SK-N-SH (cell line): ENCODE data around the gene PDE6G. TPM values are rescaled to one million over a fixed set of nuclear protein-coding genes. Genes with fewer than 3 reads are reported as not detected.

ENCODE experiments used
- CTCF ChIP-seq: fragments of 200-600 bp; sonication (generic); IDR thresholded peaks from 2 replicates; pipeline ENCODE4 v1.6.1; 2017; ENCODE audit warnings: antibody characterized with exemption, mild to moderate bottlenecking, moderate library complexity
- ELF1 ChIP-seq: IDR thresholded peaks from 2 replicates; pipeline ENCODE4 v1.4.0; 2012
- EP300 ChIP-seq, 2 experiments: IDR thresholded peaks; 2 replicates each; pipeline versions ENCODE4 v1.4.0 to v1.6.1; 2012; ENCODE audit warnings: borderline replicate concordance in 1 of 2, low read depth in 1 of 2, low read length in 1 of 2
- EZH2phosphoT487 ChIP-seq: fragments of 200-600 bp; sonication (generic); IDR thresholded peaks from 2 replicates; pipeline ENCODE4 v1.6.1; 2017; ENCODE audit warnings: low read depth, mixed run types, mild to moderate bottlenecking, antibody characterized with exemption, moderate library complexity, borderline replicate concordance
- FOSL2 ChIP-seq: IDR thresholded peaks from 2 replicates; pipeline ENCODE4 v1.4.0; 2012; ENCODE audit warnings: low read depth, mild to moderate bottlenecking, moderate library complexity, borderline replicate concordance
- FOXJ3 ChIP-seq: sonication (generic); formaldehyde crosslinking; IDR thresholded peaks from 2 replicates; pipeline ENCODE4 v1.5.1; 2020; ENCODE audit warnings: mild to moderate bottlenecking, missing genetic modification reagents
- GABPA ChIP-seq: IDR thresholded peaks from 2 replicates; pipeline ENCODE4 v1.4.0; 2012; ENCODE audit warnings: low read depth, mild to moderate bottlenecking
- GATA2 ChIP-seq: sonication (generic); formaldehyde crosslinking; IDR thresholded peaks from 2 replicates; pipeline ENCODE4 v1.5.0; 2020; ENCODE audit warnings: mild to moderate bottlenecking, missing genetic modification reagents
- JUND ChIP-seq: IDR thresholded peaks from 2 replicates; pipeline ENCODE4 v1.4.0; 2012
- MXI1 ChIP-seq: IDR thresholded peaks from 2 replicates; pipeline ENCODE4 v1.6.1; 2012; ENCODE audit warnings: mild to moderate bottlenecking, low read depth, low read length, improper control_type of control experiment
- NFIC ChIP-seq: IDR thresholded peaks from 2 replicates; pipeline ENCODE4 v1.4.0; 2012; ENCODE audit warnings: borderline replicate concordance
- NRF1 ChIP-seq: IDR thresholded peaks from 2 replicates; pipeline ENCODE4 v1.6.1; 2012; ENCODE audit warnings: low read depth, mild to moderate bottlenecking, low read length
- PBX3 ChIP-seq: IDR thresholded peaks from 2 replicates; pipeline ENCODE4; 2012
- POLR2AphosphoS5 ChIP-seq: IDR thresholded peaks from 2 replicates; pipeline ENCODE4 v1.6.1; 2012; ENCODE audit warnings: low read depth, low read length
- RAD21 ChIP-seq: IDR thresholded peaks from 2 replicates; pipeline ENCODE4 v1.6.1; 2012; ENCODE audit warnings: mild to moderate bottlenecking, low read length
- RCOR1 ChIP-seq: fragments of 150-350 bp; IDR thresholded peaks from 2 replicates; pipeline ENCODE4 v1.6.1; 2017; ENCODE audit warnings: antibody characterized with exemption, low read length
- RFX5 ChIP-seq: IDR thresholded peaks from 2 replicates; pipeline ENCODE4 v1.6.1; 2012; ENCODE audit warnings: mild to moderate bottlenecking, improper control_type of control experiment, low read length
- SIN3A ChIP-seq: IDR thresholded peaks from 2 replicates; pipeline ENCODE4 v1.6.1; 2012; ENCODE audit warnings: low read depth, mild to moderate bottlenecking, low read length, moderate library complexity, borderline replicate concordance
- SMC3 ChIP-seq: IDR thresholded peaks from 2 replicates; pipeline ENCODE4 v1.6.1; 2012; ENCODE audit warnings: low read depth, low read length, improper control_type of control experiment
- TAF1 ChIP-seq: IDR thresholded peaks from 2 replicates; pipeline ENCODE4 v1.6.1; 2012; ENCODE audit warnings: low read depth, mild to moderate bottlenecking, low read length, moderate library complexity, borderline replicate concordance
- TEAD4 ChIP-seq: IDR thresholded peaks from 2 replicates; pipeline ENCODE4 v1.4.0; 2012; ENCODE audit warnings: mild to moderate bottlenecking, borderline replicate concordance; ENCODE audit not compliant: insufficient read depth
- USF1 ChIP-seq: IDR thresholded peaks from 2 replicates; pipeline ENCODE4 v1.4.0; 2012; ENCODE audit warnings: low read depth, borderline replicate concordance
- USF2 ChIP-seq: fragments of 150-350 bp; IDR thresholded peaks from 2 replicates; pipeline ENCODE4 v1.6.1; 2017; ENCODE audit warnings: antibody characterized with exemption, low read length, low read depth, borderline replicate concordance
- YY1 ChIP-seq: IDR thresholded peaks from 2 replicates; pipeline ENCODE4 v1.4.0; 2012; ENCODE audit warnings: low read depth, mild to moderate bottlenecking
- ZBTB33 ChIP-seq: IDR thresholded peaks from 2 replicates; pipeline ENCODE4 v1.4.0; 2012; ENCODE audit warnings: low read depth, borderline replicate concordance
- polyA plus RNA-seq, 3 experiments: library from polyadenylated mRNA; depleted of rRNA; stranded (reverse); fragments of >200 nt; gene quantifications; 2 replicates each; pipeline ENCODE4 v1.2.3, GENCODE V29; 2012

Gene PDE6G
- polyA plus RNA-seq, 1 of the 3 experiments (the other 2 are of a cell fraction): 5.0 TPM

GRCh38 chr17:81666342-81667191 lies 10.2 kb upstream of the PDE6G start, which contains the start of the genes CCDC137 and OXLD1 (continued):
- TF ChIP-seq USF1 (peak; percentile 42; the same call in 1 of the 2 replicates), NFIC (no peak), SIN3A (0 out of 2 replicates have a peak, but pooled peaks have one; percentile 67), EZH2phosphoT487 (no peak), MXI1 (peak; percentile 93), TEAD4 (no peak), GABPA (peak; percentile 99), CTCF (no peak), RAD21 (no peak), USF2 (no peak), POLR2AphosphoS5 (peak; percentile 97), ZBTB33 (peak; percentile 47; the same call in 1 of the 2 replicates), YY1 (peak; percentile 92), GATA2 (CRISPR knock-in tag) (peak; percentile 13; the same call in 1 of the 2 replicates), FOXJ3 (CRISPR knock-in tag) (0 out of 2 replicates have a peak, but pooled peaks have one; percentile 7), FOSL2 (no peak), NRF1 (no peak), PBX3 (peak; percentile 100), JUND (no peak), RCOR1 (no peak), TAF1 (peak; percentile 98), RFX5 (no peak), EP300 (IDR thresholded peaks at IDR 0.05; ENCODE audit: borderline replicate concordance in 1 of 2, low read depth in 1 of 2, low read length in 1 of 2) (no peak), SMC3 (no peak), ELF1 (peak; percentile 100)
- TF ChIP-seq, all 33 proteins: peak for 15
